GM23338 (cell line): ENCODE measurements around the gene ZNF354C. TPM values are rescaled to one million over a fixed set of nuclear protein-coding genes. Genes with fewer than 3 reads are reported as not detected.
A peak's percentile ranks its signal among the peaks of the same experiment; 100 is the strongest.

ENCODE experiments used
- ATAC-seq: fragments of 200-7000 bp; cut with Tn5 transposase; 3 replicates; pipeline ENCODE4 v1.9.1; 2020
- DNase-seq: peaks from one replicate; pipeline ENCODE4 v3.0.0-alpha.2; 2015; ENCODE audit warnings: low spot score
- H2AFZ ChIP-seq: fragments of 200-600 bp; sonication (generic); 2 replicates; pipeline ENCODE4 v1.8.0; 2016; ENCODE audit warnings: antibody characterized with exemption, mild to moderate bottlenecking, moderate library complexity
- H3F3A ChIP-seq: fragments of 200-600 bp; sonication (generic); replicated peaks from 2 replicates; pipeline ENCODE4 v1.8.0; 2017; ENCODE audit warnings: antibody characterized with exemption, mixed run types, low read depth
- H3K27ac ChIP-seq: fragments of 200-600 bp; sonication (generic); 2 replicates; pipeline ENCODE4 v1.6.1; 2016; ENCODE audit warnings: low read depth
- H3K27me3 ChIP-seq: fragments of 200-600 bp; sonication (generic); 2 replicates; pipeline ENCODE4 v1.8.0; 2016; ENCODE audit warnings: mild to moderate bottlenecking, mixed run types, moderate library complexity; ENCODE audit not compliant: insufficient read depth
- H3K36me3 ChIP-seq: fragments of 200-600 bp; sonication (generic); 2 replicates; pipeline ENCODE4 v1.8.0; 2016; ENCODE audit warnings: mild to moderate bottlenecking; ENCODE audit not compliant: insufficient read depth
- H3K4me1 ChIP-seq: fragments of 200-600 bp; sonication (generic); 2 replicates; pipeline ENCODE4 v1.8.0; 2016; ENCODE audit warnings: mild to moderate bottlenecking, moderate library complexity; ENCODE audit not compliant: insufficient read depth
- H3K4me2 ChIP-seq: fragments of 200-600 bp; sonication (generic); 2 replicates; pipeline ENCODE4 v1.7.1; 2017; ENCODE audit warnings: mixed run types
- H3K4me3 ChIP-seq: fragments of 200-600 bp; sonication (generic); 2 replicates; pipeline ENCODE4 v1.6.1; 2016; ENCODE audit warnings: mixed run types
- H3K79me2 ChIP-seq: fragments of 200-600 bp; sonication (generic); replicated peaks from 2 replicates; pipeline ENCODE4 v1.8.0; 2017; ENCODE audit warnings: mild to moderate bottlenecking; ENCODE audit not compliant: insufficient read depth
- H3K9me2 ChIP-seq: fragments of 200-600 bp; sonication (generic); 2 replicates; pipeline ENCODE4 v1.8.0; 2017; ENCODE audit not compliant: insufficient read depth
- H4K20me1 ChIP-seq: fragments of 200-600 bp; sonication (generic); replicated peaks from 2 replicates; pipeline ENCODE4 v1.8.0; 2017; ENCODE audit warnings: mild to moderate bottlenecking; ENCODE audit not compliant: insufficient read depth
- H3K27ac Mint-ChIP-seq: 2 replicates; pipeline ENCODE4 v1.8.0; 2020; ENCODE audit warnings: inconsistent platforms, mild to moderate bottlenecking, moderate library complexity, mixed read lengths
- H3K27me3 Mint-ChIP-seq: 3 replicates; pipeline ENCODE4 v1.8.0; 2022; ENCODE audit warnings: low read depth, mild to moderate bottlenecking, moderate library complexity, mixed read lengths, inconsistent platforms; ENCODE audit not compliant: insufficient read depth, poor library complexity
- H3K36me3 Mint-ChIP-seq: 3 replicates; pipeline ENCODE4 v1.8.0; 2021; ENCODE audit warnings: low read depth, mild to moderate bottlenecking, inconsistent platforms, moderate library complexity, mixed read lengths
- H3K4me1 Mint-ChIP-seq: 3 replicates; pipeline ENCODE4 v1.8.0; 2020; ENCODE audit warnings: mild to moderate bottlenecking, inconsistent platforms, mixed read lengths
- H3K4me3 Mint-ChIP-seq: 3 replicates; pipeline ENCODE4 v1.8.0; 2021; ENCODE audit warnings: moderate library complexity, mild to moderate bottlenecking, inconsistent platforms, mixed read lengths
- H3K9me3 Mint-ChIP-seq: 3 replicates; pipeline ENCODE4 v1.8.0; 2020; ENCODE audit warnings: moderate library complexity, mild to moderate bottlenecking, inconsistent platforms, mixed read lengths
- ETS1 ChIP-seq: IDR thresholded peaks from 2 replicates; pipeline ENCODE4 v1.6.1; 2016; ENCODE audit warnings: antibody characterized with exemption
- EZH2 ChIP-seq: fragments of 200-600 bp; sonication (generic); IDR thresholded peaks from one replicate; pipeline ENCODE4 v1.8.0; 2017; ENCODE audit warnings: antibody characterized with exemption, mild to moderate bottlenecking, low read depth; ENCODE audit not compliant: unreplicated experiment
- EZH2phosphoT487 ChIP-seq: fragments of 200-600 bp; sonication (generic); IDR thresholded peaks from one replicate; pipeline ENCODE4 v1.8.1; 2018; ENCODE audit warnings: antibody characterized with exemption; ENCODE audit not compliant: unreplicated experiment
- JUNB ChIP-seq: IDR thresholded peaks from one replicate; pipeline ENCODE4 v1.6.1; 2016; ENCODE audit warnings: antibody characterized with exemption; ENCODE audit not compliant: unreplicated experiment
- NANOG ChIP-seq: IDR thresholded peaks from 2 replicates; pipeline ENCODE4 v1.6.1; 2016; ENCODE audit warnings: antibody characterized with exemption, borderline replicate concordance
- POLR2AphosphoS5 ChIP-seq: IDR thresholded peaks from 2 replicates; pipeline ENCODE4 v1.6.1; 2016; ENCODE audit warnings: antibody characterized with exemption, low read depth
- ZNF331 ChIP-seq: fragments of 250-450 bp; sonication (Bioruptor Pico); IDR thresholded peaks from 2 replicates; pipeline ENCODE4 v1.5.0; 2020; ENCODE audit warnings: low read depth, mild to moderate bottlenecking, moderate library complexity
- ZNF462 ChIP-seq: fragments of 250-450 bp; sonication (Bioruptor Pico); IDR thresholded peaks from 2 replicates; pipeline ENCODE4 v1.5.0; 2020; ENCODE audit warnings: mild to moderate bottlenecking, moderate library complexity
- polyA plus RNA-seq: library from polyadenylated mRNA; unstranded; fragments of >200 nt; fragmentation: Nextera tagmentation; extraction: Ambion mirVana; gene quantifications from 2 replicates; pipeline ENCODE4 v1.2.1, GENCODE V29; 2016
- total RNA-seq: library from RNA; depleted of rRNA; stranded (reverse); fragments of >200 nt; shearing (Covaris generic); gene quantifications from 2 replicates; pipeline ENCODE4 v1.2.3, GENCODE V29; 2014

ZNF354C gene
- total and polyA plus RNA-seq, 2 experiments from 2014 or later: 1.6 to 11.3 TPM

- TF ChIP-seq ZNF462: no peak
- no peak for TF ChIP-seq NANOG
- TF ChIP-seq JUNB: no peak
- TF ChIP-seq ZNF331 (CRISPR knock-in tag): no peak
Observed at GRCh38 chr5:179054876-179055275, 5.3 kb upstream of the ZNF354C start (continued).

DNA sequence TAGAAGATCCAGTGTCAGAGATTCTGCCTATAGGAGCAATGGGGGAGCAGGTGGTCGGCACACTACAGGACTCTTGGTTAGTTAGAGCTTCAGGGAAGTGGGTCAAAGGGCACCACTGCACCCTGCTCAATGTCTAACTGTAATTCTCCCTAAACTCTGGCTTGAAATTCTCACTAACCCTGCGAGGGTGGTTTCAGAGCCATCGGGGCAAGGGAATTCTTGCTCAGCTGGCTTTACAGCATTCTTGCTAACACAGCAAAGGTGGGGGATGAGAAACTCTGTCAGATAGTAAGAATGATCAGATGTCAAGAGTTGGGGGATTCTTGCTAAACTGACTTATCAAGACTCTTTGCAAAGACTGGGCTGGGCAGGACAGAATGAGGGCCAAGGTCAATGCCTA, 4.7 kb upstream of the ZNF354C start:
- Histone ChIP-seq H3K36me3 (no peaks in the 10 kb centered on the region), H3K9me2 (peaks cover 3% of the 10 kb centered on the region; the same call in 1 of the 2 replicates), H3K4me3 (no peak overlapping the region), H3K27me3 (0 out of 2 replicates have a peak, but pooled peaks cover 7% of the 10 kb centered on the region), H4K20me1 (no peaks in the 10 kb centered on the region), H3K27ac (no peak overlapping the region), H3K4me1 (no peaks in the 10 kb centered on the region), H3F3A (no peaks in the 10 kb centered on the region), H3K4me2 (no peak overlapping the region), H3K79me2 (no peaks in the 10 kb centered on the region), H2AFZ (no peak overlapping the region)
- ATAC-seq (no peak), DNase-seq (peak; percentile 15)
- Mint-ChIP-seq H3K4me1 (no peaks in the 10 kb centered on the region; the same call in 2 of the 3 replicates), H3K27ac (no peak overlapping the region), H3K9me3 (peaks cover 78% of the 10 kb centered on the region), H3K4me3 (no peak overlapping the region), H3K27me3 (peaks cover 6% of the 10 kb centered on the region), H3K36me3 (peaks cover 27% of the 10 kb centered on the region)
- TF ChIP-seq EZH2phosphoT487 (no peak), EZH2 (no peak), ZNF331 (CRISPR knock-in tag) (no peak), ETS1 (no peak), POLR2AphosphoS5 (no peak)
